Stimulated activated CD8-positive, alpha-beta memory T cell treated with anti-CD3 and anti-CD28 coated beads, Interleukin-15, amount 100 ng/mL, for 48 hours (primary cell): ENCODE data around the gene LRRTM4.

ENCODE experiments used
- DNase-seq, 2 donors: peaks; one replicate each; pipeline ENCODE4 v3.0.0-alpha.2; 2020; ENCODE audit warnings: low read depth in 2 of 2

Gene LRRTM4

GRCh38 chr2:77470096-77470495 lies 52.1 kb downstream of the LRRTM4 start:
- DNase-seq = no peak

- no peak for DNase-seq
These were observed 53.1 kb downstream of the LRRTM4 start for GRCh38 chr2:77469106-77469505.

- no peak for DNase-seq
These were observed 62.3 kb downstream of the LRRTM4 start for GRCh38 chr2:77459840-77460239.

- DNase-seq = no peak
These were observed 64.0 kb downstream of the LRRTM4 start for GRCh38 chr2:77458216-77458615.

GRCh38 chr2:77457665-77458064 lies 64.5 kb downstream of the LRRTM4 start:
- DNase-seq = no peak

- DNase-seq = no peak
These were observed 79.1 kb downstream of the LRRTM4 start for GRCh38 chr2:77443076-77443475.

GRCh38 chr2:77434880-77435279 lies 87.3 kb downstream of the LRRTM4 start:
- DNase-seq = no peak

- DNase-seq = no peak
These were observed 93.2 kb downstream of the LRRTM4 start for GRCh38 chr2:77428946-77429345.

- no peak for DNase-seq
These were observed 100.2 kb downstream of the LRRTM4 start for GRCh38 chr2:77421971-77422370.

GRCh38 chr2:77418537-77418936 lies 103.6 kb downstream of the LRRTM4 start:
- no peak for DNase-seq

GRCh38 chr2:77404189-77404588 lies 118.0 kb downstream of the LRRTM4 start:
- no peak for DNase-seq

- DNase-seq = no peak
These were observed 123.1 kb downstream of the LRRTM4 start for GRCh38 chr2:77398970-77399600.

GRCh38 chr2:77397763-77398162 lies 124.4 kb downstream of the LRRTM4 start:
- DNase-seq = no peak

GRCh38 chr2:77395011-77395410 lies 127.2 kb downstream of the LRRTM4 start:
- DNase-seq = no peak

GRCh38 chr2:77391119-77391518 lies 131.1 kb downstream of the LRRTM4 start:
- no peak for DNase-seq

GRCh38 chr2:77387324-77387723 lies 134.9 kb downstream of the LRRTM4 start:
- DNase-seq = no peak

- DNase-seq = no peak
These were observed 149.5 kb downstream of the LRRTM4 start for GRCh38 chr2:77372636-77373035.

- no peak for DNase-seq
These were observed 151.7 kb downstream of the LRRTM4 start for GRCh38 chr2:77370511-77370910.

- DNase-seq = no peak
These were observed 158.9 kb downstream of the LRRTM4 start for GRCh38 chr2:77363277-77363676.

GRCh38 chr2:77348821-77349220 lies 173.4 kb downstream of the LRRTM4 start:
- no peak for DNase-seq

GRCh38 chr2:77336013-77336412 lies 186.2 kb downstream of the LRRTM4 start:
- no peak for DNase-seq

GRCh38 chr2:77328134-77328931 lies 193.8 kb downstream of the LRRTM4 start:
- DNase-seq = no peak

GRCh38 chr2:77325395-77325794 lies 196.8 kb downstream of the LRRTM4 start:
- no peak for DNase-seq
